ENCODE measurements around the gene MTHFD1L.
"Not testable (repeated sequence)": the region's sequence is repeated elsewhere in the genome, so short reads cannot be mapped to it uniquely, and the experiment has no call there.

MTHFD1L gene

DNA sequence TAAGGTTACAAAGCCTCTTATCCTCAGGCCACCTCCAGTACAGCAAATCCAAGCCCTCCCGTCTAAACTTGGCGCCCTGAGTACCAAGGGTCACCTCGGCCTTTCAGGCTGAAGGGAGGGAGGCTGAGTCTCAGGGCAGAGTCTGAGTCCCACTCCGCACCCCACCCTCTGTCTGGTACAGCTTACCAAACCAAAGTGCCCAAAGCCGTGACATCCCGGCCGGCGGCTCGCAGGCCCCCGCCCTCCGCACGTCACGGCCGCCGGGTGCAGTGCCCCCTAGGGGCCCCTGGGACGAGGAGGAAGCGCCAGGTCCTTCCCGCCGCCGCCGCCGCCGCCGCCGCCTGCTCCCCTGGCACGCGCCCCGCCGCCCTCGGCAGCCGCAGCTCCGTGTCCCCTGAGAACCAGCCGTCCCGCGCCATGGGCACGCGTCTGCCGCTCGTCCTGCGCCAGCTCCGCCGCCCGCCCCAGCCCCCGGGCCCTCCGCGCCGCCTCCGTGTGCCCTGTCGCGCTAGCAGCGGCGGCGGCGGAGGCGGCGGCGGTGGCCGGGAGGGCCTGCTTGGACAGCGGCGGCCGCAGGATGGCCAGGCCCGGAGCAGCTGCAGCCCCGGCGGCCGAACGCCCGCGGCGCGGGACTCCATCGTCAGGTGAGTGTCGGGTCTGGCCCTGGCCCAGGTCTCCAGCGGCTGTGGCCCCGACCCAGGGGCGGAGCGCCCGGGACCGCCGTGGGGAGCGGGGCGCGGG is at the start of gene MTHFD1L:
Gene MTHFD1L, plus strand, starts transcription at position 297 of the 741 bp plus-strand sequence. Its CDS starts 121 bp downstream, at position 418.
- peak; percentile 86 for DNase-seq (ENCODE audit: low spot score)

DNA sequence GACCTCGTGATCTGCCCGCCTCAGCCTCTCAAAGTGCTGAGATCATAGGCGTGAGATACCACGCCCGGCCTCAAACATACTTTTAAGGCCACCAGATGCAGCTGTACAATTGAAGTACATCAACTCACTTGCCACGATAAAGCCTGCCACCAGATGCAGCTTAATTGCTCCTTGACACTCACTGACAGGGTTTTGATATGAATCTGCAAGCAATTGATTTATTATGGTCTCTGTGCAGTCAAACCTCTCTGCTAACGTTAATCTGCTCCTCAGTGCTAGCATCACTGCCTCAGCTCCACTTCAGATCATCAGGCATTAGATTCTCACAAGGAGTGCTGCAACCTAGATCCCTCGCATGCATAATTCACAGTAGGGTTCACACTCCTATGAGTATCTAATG is 48.9 kb upstream of the MTHFD1L start:
- not testable (repeated sequence) for DNase-seq (ENCODE audit: low spot score)

DNA sequence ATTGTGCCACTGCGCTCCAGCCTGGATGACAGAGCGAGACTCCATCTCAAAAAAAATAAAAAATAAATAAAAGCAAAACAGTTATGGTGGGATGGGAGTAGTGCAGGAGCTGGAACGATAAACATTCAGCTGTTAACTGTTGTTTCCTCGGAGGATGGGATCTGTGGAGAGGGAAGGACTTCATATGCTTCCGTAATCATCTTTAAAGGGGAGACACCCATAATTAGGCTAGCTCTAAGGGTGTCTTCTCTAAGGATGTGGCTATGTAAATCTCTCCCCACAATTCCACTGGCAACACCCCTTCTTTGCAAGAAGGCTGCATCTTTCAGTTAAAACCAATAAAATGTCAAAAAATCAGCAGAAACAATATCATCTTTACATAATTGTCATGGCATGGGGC is 42.6 kb upstream of the MTHFD1L start:
- DNase-seq (ENCODE audit: low spot score): no peak

DNA sequence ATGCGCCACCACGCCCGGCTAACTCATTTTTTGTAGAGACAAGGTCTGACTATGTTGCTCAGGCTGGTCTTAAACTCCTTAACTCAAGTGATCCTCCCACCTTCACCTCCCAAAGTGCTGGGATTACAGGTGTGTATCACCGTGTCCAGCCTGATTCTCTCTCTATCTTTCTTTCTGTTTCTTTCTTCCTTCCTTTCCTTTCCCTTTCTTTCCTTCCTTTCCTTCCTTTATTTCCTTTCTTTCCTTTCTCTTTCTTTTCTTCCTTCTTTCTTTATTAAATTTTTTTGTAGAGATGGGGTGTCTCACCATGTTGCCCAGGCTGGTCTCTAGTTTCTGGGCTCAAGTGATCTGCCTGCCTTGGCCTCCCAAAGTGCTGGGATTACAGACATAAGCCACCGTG is 38.7 kb upstream of the MTHFD1L start:
- DNase-seq (ENCODE audit: low spot score): no peak

DNA sequence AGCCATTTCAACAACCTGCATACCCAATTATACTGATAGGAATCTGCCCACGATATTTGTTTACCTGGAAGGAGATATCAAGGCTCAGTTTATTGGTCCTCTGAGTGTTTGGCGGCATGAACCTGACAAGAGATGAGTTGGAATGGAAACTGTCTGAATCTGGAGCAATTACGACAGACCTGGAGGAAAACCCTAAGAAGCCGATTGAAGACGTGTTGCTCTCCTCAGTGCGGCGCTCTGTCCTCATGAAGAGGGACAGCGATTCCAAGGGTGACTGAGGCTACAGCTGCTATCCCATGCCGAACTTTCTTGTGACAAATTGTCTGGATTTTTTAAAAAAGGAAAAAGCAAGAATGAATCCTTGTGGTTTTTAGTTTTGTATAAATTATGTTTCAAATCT is 37.4 kb upstream of the MTHFD1L start:
- DNase-seq (ENCODE audit: low spot score): not testable (repeated sequence)

DNA sequence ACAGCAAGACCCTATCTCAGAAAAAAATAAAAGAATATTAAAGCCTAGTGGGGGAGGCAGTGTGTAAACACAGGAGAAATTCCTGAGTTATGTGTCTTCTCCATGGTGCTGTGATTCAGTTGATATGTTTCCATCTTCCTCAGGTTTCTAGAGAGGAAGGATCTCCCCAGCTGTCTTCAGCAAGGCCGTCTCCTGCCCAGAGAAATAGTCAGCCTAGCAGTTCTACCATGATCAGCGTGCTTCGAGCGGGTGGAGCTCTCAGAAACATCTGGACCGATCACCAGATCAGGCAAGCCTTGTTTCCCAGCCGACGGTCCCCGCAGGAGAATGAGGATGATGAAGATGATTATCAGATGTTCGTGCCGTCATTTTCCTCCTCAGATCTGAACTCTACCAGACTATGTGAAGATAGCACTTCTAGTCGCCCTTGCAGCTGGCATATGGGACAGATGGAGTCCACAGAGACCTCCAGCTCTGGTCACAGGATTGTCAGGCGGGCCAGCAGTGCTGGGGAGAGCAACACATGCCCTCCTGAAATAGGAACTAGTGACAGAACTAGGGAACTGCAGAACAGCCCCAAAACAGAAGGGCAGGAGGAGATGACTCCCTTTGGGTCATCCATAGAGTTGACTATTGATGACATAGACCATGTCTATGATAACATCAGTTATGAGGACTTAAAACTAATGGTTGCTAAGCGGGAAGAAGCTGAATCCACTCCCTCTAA is 34.9 kb upstream of the MTHFD1L start:
- DNase-seq (ENCODE audit: low spot score): no peak

DNA sequence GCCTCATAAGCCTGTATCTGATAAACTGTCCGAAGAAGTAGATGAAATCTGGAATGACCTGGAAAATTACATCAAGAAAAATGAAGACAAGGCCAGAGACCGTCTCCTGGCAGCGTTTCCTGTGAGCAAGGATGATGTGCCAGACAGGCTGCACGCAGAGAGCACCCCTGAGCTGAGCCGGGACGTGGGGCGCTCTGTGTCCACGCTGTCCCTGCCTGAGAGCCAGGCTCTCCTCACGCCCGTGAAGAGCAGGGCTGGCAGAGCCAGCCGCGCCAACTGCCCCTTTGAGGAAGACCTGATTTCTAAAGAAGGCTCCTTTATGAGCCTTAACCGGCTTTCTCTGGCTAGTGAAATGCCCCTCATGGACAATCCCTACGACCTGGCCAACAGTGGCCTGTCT is 33.9 kb upstream of the MTHFD1L start:
- DNase-seq (ENCODE audit: low spot score): no peak

DNA sequence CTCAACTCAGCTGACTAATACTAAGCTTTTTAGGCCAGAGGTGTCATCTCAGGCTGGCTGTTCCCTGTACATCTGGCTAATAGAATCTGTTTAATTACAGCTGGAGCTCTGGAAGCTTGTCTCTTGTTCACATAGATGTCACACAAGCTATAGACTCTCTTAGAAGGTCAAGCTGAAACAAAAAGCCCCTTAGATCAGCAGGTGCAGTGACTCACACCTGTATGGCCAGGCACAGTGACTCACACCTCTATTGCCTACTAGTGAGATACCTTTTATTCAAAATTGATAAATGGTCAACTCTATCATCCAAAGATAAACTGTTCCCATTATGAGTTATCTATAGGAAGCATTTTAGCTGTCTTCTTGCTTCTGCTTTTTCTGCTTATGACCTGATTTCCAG is 29.9 kb upstream of the MTHFD1L start:
- no peak for DNase-seq (ENCODE audit: low spot score)

DNA sequence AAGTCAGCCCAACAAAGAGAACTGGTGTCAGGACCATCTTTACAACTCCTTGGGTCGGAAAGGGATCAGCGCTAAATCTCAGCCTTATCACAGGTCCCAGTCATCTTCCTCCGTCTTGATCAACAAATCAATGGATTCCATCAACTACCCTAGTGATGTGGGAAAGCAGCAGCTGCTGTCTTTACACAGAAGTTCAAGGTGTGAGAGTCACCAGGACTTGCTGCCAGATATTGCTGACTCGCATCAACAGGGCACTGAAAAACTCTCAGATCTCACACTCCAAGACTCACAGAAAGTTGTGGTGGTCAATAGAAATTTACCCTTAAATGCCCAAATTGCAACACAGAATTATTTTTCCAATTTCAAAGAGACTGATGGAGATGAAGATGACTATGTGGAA is 25.3 kb upstream of the MTHFD1L start:
- DNase-seq (ENCODE audit: low spot score): no peak

DNA sequence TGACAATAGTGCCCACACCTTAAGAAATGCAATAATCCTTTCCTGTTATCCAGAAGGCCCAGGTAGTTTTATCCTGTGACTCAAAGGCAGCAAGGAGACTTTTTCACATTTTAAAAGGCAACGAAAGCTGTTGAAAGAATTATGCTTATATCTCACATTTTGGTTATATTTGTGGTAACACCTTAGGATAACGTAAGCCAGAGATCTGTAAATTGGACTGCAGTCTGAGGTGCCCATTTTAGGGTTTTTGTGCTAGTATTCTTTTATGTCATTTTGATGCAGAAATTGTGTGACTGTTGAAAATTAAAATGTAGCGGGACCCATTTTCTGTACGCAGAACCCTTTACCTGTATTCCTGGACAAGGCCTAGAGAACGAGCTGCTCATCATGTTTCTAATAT is 24.3 kb upstream of the MTHFD1L start:
- DNase-seq (ENCODE audit: low spot score): no peak

DNA sequence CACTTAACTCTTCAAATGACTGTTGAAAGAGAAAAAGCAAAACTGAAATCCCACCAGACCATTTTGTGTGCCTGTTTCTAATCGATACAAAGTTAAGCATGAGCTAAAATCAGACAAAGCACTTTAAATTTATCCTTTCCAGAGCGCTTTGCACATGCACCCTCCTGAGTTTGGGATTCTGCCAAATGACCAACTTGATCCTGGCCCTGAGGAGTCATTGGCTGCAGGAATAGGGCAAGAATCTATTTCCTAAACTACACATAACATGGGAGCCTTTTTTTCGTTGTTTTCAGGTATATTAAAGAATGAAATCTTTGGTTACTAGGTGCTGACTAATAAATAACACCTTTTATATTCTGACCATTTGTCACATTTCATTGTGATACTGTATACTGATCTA is 23.8 kb upstream of the MTHFD1L start:
- no peak for DNase-seq (ENCODE audit: low spot score)

DNA sequence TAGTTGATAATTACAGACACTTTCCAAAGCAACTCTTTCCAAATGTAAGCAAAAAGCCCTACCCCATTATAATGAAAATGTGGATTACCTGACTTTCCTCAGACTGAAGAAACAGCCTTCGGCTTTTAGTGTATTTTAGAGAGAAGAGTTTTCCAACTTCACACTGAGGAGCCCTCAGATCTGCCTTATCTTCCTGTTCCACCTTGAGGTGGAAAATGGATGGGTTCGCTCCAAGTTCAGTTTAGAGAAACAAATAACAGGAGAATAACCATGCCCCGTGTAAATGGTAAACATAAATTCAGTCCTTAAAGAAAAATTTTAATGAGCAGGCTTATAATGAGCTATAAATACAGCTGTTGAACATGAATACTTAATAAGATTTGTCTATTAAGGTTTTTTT is 21.1 kb upstream of the MTHFD1L start:
- DNase-seq (ENCODE audit: low spot score): no peak

DNA sequence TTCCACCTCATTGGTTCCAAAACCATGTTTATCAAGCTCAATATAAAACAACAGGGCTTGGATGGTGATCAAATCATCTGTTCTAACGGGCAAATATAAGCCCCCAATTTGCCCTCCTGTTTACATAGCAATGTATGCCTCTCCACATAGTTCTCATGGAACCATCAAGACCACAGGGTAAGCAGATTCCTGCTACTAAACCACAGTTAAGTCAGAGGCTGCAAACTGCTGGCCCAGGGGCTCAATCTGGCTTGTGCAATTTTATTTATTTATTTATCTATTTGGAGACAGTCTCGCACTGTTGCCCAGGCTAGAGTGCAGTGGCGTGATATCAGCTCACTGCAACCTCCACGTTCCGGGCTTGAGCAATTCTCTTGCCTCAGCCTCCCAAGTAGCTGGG is 18.9 kb upstream of the MTHFD1L start:
- DNase-seq (ENCODE audit: low spot score): no peak

DNA sequence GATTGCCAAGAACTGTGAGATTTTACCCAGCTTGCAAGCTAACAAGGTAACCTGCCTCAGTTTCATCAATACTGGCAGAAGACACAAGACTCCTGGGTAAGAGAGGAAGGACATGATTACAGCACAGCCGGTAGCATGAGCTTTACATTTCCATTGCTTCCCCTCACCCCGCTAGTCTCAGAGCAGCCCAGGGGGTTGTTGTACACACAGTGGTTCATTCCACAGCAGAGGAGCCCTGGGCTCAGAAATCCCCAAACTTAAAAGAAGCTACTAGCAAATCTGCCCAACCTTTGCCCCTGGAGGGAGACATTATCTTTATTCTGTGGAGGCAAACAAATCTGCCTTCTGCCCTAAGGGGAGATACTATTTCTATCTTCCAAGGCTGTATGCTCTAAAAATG is 17.1 kb upstream of the MTHFD1L start:
- DNase-seq (ENCODE audit: low spot score): no peak

DNA sequence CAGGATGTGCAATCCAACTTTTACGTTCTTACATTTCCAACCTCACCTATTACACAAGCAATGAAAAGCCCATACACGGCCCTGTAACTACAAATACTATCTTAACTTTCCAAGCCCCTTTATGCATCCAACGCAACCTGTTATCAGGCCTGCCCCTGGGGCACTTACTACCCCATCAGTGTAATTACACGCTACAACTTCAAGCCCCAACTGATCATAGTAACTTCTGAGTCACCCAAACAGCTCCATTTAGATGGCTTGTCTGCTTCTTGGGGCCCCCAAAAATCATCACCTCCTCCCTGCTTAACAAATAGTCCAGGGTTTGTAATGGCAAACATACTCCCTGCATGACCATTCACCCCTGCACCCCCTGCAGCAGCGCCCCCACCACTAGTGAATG is 11.1 kb upstream of the MTHFD1L start:
- not testable (repeated sequence) for DNase-seq (ENCODE audit: low spot score)

DNA sequence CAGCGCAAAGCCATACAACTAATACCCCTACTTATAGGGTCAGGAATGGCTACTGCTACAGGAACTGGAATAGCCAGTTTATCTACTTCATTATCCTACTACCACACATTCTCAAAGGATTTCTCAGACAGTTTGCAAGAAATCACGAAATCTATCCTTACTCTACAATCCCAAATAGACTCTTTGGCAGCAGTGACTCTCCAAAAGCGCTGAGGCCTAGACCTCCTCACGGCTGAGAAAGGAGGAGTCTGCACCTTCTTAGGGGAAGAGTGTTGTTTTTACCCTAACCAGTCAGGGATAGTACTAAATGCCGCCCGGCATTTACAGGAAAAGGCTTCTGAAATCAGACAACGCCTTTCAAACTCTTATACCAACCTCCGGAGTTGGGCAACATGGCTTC is 10.3 kb upstream of the MTHFD1L start:
- DNase-seq (ENCODE audit: low spot score): not testable (repeated sequence)

DNA sequence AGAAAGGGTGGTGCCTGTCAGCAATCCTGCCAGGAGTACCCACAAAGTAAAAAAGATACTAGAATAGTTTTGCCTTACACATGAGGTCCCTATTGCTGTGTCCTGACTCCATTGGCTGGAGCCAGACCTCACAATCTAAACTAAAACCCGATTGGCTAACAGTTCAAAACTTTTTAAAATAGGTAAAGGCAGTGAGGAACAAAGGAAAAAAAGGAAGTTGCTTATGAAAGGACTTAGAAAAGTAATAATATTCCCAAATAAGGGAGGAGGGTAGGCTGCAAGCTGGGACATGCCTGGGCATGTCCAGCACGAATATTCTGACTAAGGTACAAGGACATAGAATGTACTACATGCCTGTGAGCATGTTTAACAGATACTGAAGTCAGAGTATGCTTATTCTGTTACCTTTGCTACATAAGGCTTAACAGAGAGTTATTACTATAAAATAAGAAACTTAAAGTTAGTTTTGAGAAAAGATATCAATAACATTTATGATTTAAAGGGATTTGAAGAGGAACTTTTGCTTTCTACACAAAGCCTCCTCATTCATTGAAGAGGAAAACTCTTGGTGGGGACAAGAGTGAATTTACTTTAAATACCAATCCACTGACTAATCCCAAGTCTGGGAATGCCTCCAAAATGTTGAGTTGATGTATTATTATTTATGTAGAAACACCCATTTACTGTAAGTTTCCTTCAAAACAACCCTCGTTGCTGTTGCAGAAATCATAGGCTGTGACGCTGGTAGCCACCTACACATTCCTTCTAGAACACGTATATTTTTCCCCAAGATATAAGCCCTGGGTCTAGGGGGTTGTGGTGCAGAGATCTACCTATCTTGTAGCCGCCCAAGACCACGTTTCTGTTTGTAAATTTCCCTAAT is 8.2 kb upstream of the MTHFD1L start:
- no peak for DNase-seq (ENCODE audit: low spot score)

DNA sequence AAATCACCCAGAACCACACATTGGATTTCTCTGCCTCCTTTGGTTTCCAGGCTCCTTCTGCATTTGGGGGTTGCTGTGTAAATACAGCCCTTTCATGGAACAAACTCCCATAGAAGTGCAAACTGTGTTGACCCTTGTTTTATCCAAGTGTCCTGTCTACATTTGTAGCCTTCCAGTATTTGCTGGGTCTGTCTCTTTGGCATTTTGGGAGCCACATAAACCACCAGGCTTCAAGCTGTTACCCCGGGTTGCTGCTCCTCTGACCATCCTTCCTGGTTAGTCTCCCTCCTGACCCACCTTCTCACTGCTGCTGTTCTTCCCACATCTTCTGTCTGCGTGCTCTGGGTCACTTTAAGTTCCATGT is 7.6 kb upstream of the MTHFD1L start:
- no peak for DNase-seq (ENCODE audit: low spot score)

DNA sequence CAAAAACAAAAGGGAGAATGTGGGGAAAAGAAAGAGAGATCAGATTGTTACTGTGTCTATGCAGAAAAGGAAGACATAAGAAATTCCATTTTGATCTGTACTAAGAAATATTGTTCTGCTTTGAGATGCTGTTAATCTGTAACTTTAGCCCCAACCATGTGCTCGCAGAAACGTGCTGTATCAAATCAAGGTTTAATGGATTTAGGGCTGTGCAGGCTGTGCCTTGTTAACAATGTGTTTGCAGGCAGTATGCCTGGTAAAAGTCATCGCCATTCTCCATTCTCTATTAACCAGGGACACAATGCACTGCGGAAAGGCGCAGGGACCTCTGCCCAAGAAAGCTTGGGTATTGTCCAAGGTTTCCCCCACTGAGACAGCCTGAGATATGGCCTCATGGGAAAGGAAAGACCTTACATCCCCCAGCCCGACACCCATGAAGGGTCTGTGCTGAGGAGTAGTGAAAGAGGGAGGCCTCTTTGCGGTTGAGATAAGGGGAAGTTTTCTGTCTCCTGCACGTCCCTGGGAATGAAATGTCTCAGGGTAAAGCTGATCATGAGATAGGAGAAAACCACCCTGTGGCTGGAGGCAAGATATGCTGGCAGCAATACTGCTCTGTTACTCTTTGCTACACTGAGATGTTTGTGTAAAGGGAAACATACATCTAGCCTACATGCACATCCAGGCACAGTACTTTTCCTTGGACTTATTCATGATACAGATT is 3.9 kb upstream of the MTHFD1L start:
- DNase-seq (ENCODE audit: low spot score): not testable (repeated sequence)

DNA sequence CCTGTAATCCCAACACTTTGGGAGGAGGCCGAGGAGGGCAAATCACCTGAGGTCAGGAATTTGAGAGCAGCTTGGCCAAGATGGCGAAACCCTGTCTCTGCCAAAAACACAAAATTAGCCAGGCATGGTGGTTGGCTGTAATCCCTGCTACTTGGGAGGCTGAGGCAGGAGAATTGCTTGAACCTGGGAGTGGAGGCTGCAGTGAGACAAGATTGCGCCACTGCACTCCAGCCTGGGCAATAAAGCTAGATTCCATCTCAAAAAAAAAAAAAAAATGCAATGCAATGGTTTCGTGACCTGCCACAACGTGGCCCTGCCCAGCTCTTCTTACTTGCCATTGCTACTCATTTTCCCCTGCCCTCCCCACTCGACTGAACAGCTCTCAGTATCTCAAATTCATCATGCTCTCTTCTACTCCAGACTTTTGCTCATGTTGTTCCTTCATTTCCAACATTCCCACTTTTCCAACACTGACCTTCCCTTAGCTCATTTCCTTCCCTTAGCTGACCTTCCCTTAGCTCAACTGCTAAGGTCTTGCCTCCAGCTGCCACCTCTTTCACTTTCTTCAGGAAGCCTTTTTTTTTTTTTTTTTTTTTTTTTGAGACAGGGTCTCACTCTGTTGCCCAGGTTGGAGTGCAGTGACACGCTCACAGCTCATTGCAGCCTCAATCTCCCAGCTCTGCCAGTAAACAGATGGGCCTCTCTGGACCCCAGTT is 2.1 kb upstream of the MTHFD1L start:
- DNase-seq (ENCODE audit: low spot score): no peak

DNA sequence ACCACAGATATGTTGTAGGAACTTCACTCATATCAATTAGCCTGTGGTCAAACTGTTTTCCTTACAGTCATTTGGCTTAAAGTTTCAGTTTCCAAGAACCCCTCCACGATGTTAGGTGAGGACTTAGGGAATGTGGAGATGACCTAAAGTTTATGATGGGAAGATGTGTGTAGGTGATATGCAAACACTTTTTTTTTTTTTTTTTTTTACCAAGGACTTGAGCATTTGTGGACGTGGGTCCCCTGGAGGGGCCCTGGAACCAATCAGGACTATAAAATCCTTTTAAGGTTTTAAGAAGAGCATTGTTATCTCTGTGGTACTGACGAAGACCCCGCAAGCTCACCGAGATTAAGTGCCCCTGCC is 478 bp upstream of the MTHFD1L start:
- no peak for DNase-seq (ENCODE audit: low spot score)

Data from ecto neural progenitor cell (in vitro differentiated cells).